AG10803 (cell line): ENCODE data around the gene ATXN1.

Experiments used
- DNase-seq: peaks from one replicate; pipeline ENCODE4 v3.0.0; 2010; ENCODE audit warnings: low read depth
- H3K4me3 ChIP-seq: 2 replicates; pipeline ENCODE4 v1.5.1; 2011; ENCODE audit warnings: mild to moderate bottlenecking, low read length, control low read depth
- CTCF ChIP-seq: conservative IDR thresholded peaks from 2 replicates; pipeline ENCODE4 v1.5.1; 2011; ENCODE audit warnings: mild to moderate bottlenecking, low read length, control low read depth, inconsistent platforms

The ATXN1 gene

GRCh38 chr6:16697437-16698161 lies 63.7 kb downstream of the ATXN1 start:
- no peak for TF ChIP-seq CTCF
- peak; percentile 39 for DNase-seq
- no peak overlapping the region for H3K4me3 ChIP-seq

- DNase-seq: no peak
- H3K4me3 ChIP-seq: no peak overlapping the region
- no peak for TF ChIP-seq CTCF
These were observed 64.8 kb downstream of the ATXN1 start for GRCh38 chr6:16696496-16696895.

- H3K4me3 ChIP-seq: no peak overlapping the region
- DNase-seq: no peak
- TF ChIP-seq CTCF: no peak
These were observed 66.3 kb downstream of the ATXN1 start for GRCh38 chr6:16694781-16695578.

DNA sequence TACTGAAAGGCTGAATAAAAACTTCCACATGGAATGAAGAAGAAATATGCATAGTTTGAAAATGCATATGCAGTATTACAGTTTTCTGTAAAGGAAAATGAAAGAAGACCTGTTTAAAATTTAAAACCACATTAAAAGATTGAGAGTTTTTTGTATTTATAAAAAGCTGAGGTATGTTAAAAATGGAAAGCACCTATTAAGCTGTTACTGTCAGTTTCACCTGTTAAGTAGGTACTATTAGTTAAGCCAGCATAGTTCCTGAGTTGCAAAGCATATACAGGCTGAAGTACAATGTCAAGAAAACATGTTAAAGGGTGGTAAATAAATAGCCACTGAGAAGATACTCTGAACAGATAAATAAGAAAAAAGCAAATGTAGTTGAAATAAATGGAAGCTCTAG lies 69.9 kb downstream of the ATXN1 start:
- TF ChIP-seq CTCF: no peak
- no peak overlapping the region for H3K4me3 ChIP-seq
- no peak for DNase-seq

GRCh38 chr6:16690608-16691142 lies 70.6 kb downstream of the ATXN1 start:
- H3K4me3 ChIP-seq: no peak overlapping the region
- peak; percentile 43 for DNase-seq
- no peak for TF ChIP-seq CTCF

- DNase-seq: no peak
- no peak overlapping the region for H3K4me3 ChIP-seq
- TF ChIP-seq CTCF: no peak
These were observed 71.3 kb downstream of the ATXN1 start for GRCh38 chr6:16689788-16690607.
